Mucosa of descending colon (tissue), 3 donors: Measurements from ENCODE around the gene TAF4. TPM values are rescaled to one million over a fixed set of nuclear protein-coding genes. Genes with fewer than 3 reads are reported as not detected.

Source experiments
- ATAC-seq: fragments of 200-7000 bp; cut with Tn5 transposase; one replicate; pipeline ENCODE4 v1.9.1; 2020; ENCODE audit warnings: mild to moderate bottlenecking, moderate library complexity
- DNase-seq, 3 donors: peaks; one replicate each; pipeline ENCODE4 v3.0.0-alpha.2; 2020
- H3K36me3 ChIP-seq: fragments of 200-600 bp; one replicate; pipeline ENCODE4 v1.8.0; 2021; ENCODE audit warnings: low read depth, mild to moderate bottlenecking
- H3K4me1 ChIP-seq: fragments of 200-600 bp; one replicate; pipeline ENCODE4 v1.8.0; 2021; ENCODE audit warnings: low read depth, mild to moderate bottlenecking
- H3K4me3 ChIP-seq: fragments of 200-600 bp; one replicate; pipeline ENCODE4 v1.8.0; 2021; ENCODE audit warnings: mild to moderate bottlenecking
- H3K9me3 ChIP-seq: fragments of 200-600 bp; one replicate; pipeline ENCODE4 v1.8.0; 2021; ENCODE audit warnings: mild to moderate bottlenecking
- intact Hi-C, 2 donors: fragments of 100-400 bp; cut with DNase I in 1 of 2; cut with micrococcal nuclease in 1 of 2; formaldehyde crosslinking; loops; one replicate each; pipeline versions ENCODE4 v1.11.0 to v1.11.1; 2022; cut with DNase I, micrococcal nuclease
- total RNA-seq, 3 donors: library from RNA; stranded (reverse); fragmentation: NEBNext Ultra II Directional in 2 of 3; extraction: Animal tissue kit (Norgen Biotek cat#: 25700) in 2 of 3; gene quantifications; one replicate each; pipeline versions ENCODE4 v1.2.1 to v1.2.4, GENCODE V29; 2021 to 2023
- TF ChIP-seq, protein P1 (sequence below): fragments of 200-600 bp; IDR thresholded peaks from one replicate; pipeline ENCODE4 v1.8.0; 2022; ENCODE audit warnings: antibody characterized with exemption, mild to moderate bottlenecking
- donor health status: DM: no; HTN: no; CAD: no; lungs with moderate emphysema.
- donor health status: DM: no; HTN: no; CAD: no.
- donor health status: DM: no; HTN: yes; CAD: no.

TAF4 gene
- total RNA-seq, 3 donors from 2014 or later: 23.8 to 28.3 (median 27.5) TPM

DNA sequence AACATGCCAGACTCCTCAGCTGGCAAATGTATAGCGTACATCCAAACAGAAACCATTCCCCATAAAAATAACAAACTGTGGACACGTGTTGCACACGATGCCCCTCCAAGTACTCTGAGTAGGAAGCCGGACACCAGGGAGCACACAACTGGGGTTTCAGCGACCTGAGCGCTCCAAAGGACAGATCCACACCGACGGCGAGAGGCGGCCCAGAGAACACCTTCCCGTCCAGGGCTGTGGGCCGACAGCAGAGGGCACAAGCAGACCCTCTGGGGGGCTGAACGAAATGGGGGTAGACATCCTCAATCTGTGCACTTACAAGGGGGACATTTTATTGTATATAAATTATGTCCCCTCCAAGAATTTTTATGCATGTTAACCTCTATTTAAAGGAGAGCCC, 24.7 kb downstream of the TAF4 start:
- DNase-seq: no peak
- no peak for ATAC-seq
- intact Hi-C loops: no loop called here
- Histone ChIP-seq H3K9me3 (no peaks in the 10 kb centered on the region), H3K4me1 (no peaks in the 10 kb centered on the region), H3K4me3 (no peak overlapping the region), H3K36me3 (no peaks in the 10 kb centered on the region)
- TF ChIP-seq, protein P1, sequence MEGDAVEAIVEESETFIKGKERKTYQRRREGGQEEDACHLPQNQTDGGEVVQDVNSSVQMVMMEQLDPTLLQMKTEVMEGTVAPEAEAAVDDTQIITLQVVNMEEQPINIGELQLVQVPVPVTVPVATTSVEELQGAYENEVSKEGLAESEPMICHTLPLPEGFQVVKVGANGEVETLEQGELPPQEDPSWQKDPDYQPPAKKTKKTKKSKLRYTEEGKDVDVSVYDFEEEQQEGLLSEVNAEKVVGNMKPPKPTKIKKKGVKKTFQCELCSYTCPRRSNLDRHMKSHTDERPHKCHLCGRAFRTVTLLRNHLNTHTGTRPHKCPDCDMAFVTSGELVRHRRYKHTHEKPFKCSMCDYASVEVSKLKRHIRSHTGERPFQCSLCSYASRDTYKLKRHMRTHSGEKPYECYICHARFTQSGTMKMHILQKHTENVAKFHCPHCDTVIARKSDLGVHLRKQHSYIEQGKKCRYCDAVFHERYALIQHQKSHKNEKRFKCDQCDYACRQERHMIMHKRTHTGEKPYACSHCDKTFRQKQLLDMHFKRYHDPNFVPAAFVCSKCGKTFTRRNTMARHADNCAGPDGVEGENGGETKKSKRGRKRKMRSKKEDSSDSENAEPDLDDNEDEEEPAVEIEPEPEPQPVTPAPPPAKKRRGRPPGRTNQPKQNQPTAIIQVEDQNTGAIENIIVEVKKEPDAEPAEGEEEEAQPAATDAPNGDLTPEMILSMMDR: no peak

DNA sequence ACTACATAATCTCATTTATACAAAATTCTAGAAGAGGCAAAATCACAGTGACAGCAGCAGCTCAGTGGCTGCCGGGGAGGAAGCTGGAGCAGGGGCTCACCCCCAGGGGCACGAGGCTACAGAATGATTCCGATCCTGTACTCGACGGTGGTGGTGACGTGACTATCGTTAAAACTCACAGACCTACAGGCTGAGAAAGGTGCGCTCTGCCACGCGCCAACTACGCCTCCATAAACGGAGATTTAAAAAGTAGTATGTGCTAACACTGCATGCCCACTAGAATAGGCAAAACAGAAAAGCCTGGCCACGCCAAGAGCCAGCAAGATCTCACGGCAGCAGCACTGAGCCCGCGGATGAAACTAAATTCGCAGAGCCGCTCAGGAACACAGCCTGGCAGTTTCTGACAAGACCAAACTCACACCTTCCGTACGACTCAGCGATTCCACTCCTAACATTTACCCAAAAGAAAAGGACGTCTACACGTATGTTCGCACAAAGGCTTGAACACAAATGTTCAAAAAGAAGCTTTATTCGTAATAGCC, 25.2 kb downstream of the TAF4 start:
- no peak for DNase-seq
- intact Hi-C loops: no loop called here
- H3K4me3 ChIP-seq: no peak overlapping the region
- ATAC-seq: no peak
- H3K9me3 ChIP-seq: no peaks in the 10 kb centered on the region
- H3K36me3 ChIP-seq: no peaks in the 10 kb centered on the region
- no peaks in the 10 kb centered on the region for H3K4me1 ChIP-seq
- TF ChIP-seq, protein P1: no peak

- no peaks in the 10 kb centered on the region for H3K9me3 ChIP-seq
- H3K4me1 ChIP-seq: no peaks in the 10 kb centered on the region
- no peak for DNase-seq
- ATAC-seq: no peak
- TF ChIP-seq, protein P1: no peak
- no peaks in the 10 kb centered on the region for H3K36me3 ChIP-seq
- H3K4me3 ChIP-seq: no peak overlapping the region
- intact Hi-C loops: no loop called here
Measured at GRCh38 chr20:62039738-62040137, 25.9 kb downstream of the TAF4 start.

DNA sequence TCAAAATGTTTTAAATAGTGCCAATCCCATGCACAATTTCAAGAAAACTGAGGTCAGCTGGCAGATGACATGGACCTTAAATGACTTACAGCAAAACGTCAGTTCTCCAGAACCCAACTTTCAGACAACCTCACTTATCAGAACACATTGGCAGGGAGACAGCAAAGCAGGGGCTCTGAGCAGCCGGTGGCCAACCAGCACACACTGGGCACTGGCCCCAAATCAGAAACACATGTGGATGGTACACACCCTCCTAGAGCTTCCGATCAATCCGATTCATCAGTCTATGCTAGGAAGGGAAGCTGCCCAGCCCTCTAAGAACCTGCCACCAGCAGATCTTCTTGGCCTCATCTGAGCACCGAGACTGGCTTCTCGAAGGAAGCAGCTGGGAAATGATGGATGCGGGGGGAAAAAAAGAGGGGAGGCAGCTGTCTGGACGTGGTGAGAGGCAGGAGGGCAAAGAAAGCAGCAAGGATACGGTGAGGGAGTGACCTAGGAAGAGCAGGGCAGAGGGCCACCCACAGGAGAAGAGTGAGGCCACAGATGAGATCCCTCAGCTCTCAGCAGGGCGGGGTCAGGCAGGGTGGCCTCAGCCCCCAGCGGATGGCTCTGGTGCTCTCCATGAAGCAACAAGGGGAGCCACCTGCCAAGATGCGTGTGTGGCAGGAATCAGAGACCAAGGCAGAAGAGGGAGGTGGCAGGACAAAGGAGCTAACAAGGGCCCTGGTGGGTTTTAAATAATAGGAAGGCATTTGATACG, 32.9 kb downstream of the TAF4 start:
- Histone ChIP-seq H3K9me3 (no peaks in the 10 kb centered on the region), H3K36me3 (no peaks in the 10 kb centered on the region), H3K4me1 (no peaks in the 10 kb centered on the region), H3K4me3 (no peak overlapping the region)
- ATAC-seq: no peak
- intact Hi-C loops: no loop called here
- TF ChIP-seq, protein P1: no peak
- DNase-seq: no peak

DNA sequence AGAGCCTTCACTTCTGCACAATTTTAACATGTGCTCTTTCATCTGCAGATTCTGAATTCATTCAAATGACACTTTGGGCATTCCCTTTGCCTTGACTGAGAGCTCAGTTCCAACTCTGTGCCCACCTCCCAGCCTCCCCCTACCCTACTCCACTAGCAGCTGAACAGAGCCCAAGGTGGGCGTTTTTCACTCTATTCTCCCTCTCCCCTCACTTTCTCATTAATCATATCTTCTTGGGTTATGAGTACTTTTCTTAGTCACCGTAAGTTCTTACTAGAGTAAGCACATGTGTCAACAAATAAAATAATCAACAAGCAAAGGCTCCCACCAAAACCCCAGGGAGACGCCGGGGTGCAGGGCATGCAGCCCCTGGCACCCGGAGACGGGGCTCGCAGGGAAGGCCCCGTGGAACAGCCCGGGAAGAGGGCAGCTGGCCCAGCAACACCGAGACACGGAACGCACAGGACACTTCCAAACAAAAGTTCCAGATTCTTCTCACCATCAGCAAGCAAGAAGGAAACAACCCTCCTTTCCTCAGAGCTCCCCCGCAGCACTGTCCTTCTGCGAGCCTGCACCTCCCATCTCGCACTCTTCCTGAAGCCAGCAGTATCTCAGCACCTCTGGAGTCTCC, 34.1 kb downstream of the TAF4 start:
- ATAC-seq (no peak), DNase-seq (no peak)
- Histone ChIP-seq H3K4me3 (no peak overlapping the region), H3K36me3 (no peaks in the 10 kb centered on the region), H3K4me1 (peaks cover under 1% of the 10 kb centered on the region), H3K9me3 (no peaks in the 10 kb centered on the region)
- TF ChIP-seq, protein P1: no peak
- intact Hi-C loops: no loop called here
